Measurements from ENCODE around the gene PRRT3. TPM values are rescaled to one million over a fixed set of nuclear protein-coding genes. Genes with fewer than 3 reads are reported as not detected.

Gene PRRT3
- total RNA-seq, 1 experiment from 2014 or later = 4.4 TPM

- BruUV-seq (replicated peaks) = TSS peak; percentile 17
- Histone ChIP-seq H3K27me3 (ENCODE audit: low read length) (no peaks in the 10 kb centered on the region), H3F3A (ENCODE audit: low read length, unreplicated experiment) (peaks cover 22% of the 10 kb centered on the region), H3K9me3 (ENCODE audit: low read length) (no peaks in the 10 kb centered on the region), H3K9me2 (replicated peaks; ENCODE audit: low read length) (no peaks in the 10 kb centered on the region), H3K9ac (ENCODE audit: low read length) (peak overlapping the region; percentile 11; the same call in 1 of the 2 replicates), H3K4me1 (ENCODE audit: insufficient read depth, low read length) (peaks cover 29% of the 10 kb centered on the region), H3K4me3 (ENCODE audit: low read length) (peak overlapping the region; percentile 21; the same call in 1 of the 2 replicates), H3K36me3 (ENCODE audit: low read depth, low read length) (peaks cover 50% of the 10 kb centered on the region), H4K20me1 (ENCODE audit: low read length) (no peaks in the 10 kb centered on the region), H3K4me2 (ENCODE audit: low read length) (peak overlapping the region; percentile 63), H3K79me2 (ENCODE audit: low read length) (no peaks in the 10 kb centered on the region), H3K27ac (ENCODE audit: low read length) (peak overlapping the region; percentile 86), H2AFZ (ENCODE audit: low read length) (no peak overlapping the region)
- POLR2A ChIA-PET (ENCODE audit: unreplicated experiment) = no interaction called here
- CTCF ChIA-PET = no interaction called here
- DNase-seq = peak; percentile 94
- intact Hi-C loops (cut with micrococcal nuclease) = loop anchor here (1.0 to 10.0 kb wide), 3 partner anchors 23 to 225 kb away; partner anchors contain the start of gene BRK1
- peak; percentile 89 for ATAC-seq
- TF ChIP-seq CTCF (conservative IDR thresholded peaks at IDR 0.05; ENCODE audit: low read depth, low read length) = no peak
- no peak for TF ChIP-seq EZH2phosphoT487 (IDR thresholded peaks at IDR 0.05; ENCODE audit: borderline replicate concordance, low read length)
- no peak for TF ChIP-seq EZH2 (IDR thresholded peaks at IDR 0.05; ENCODE audit: low read length, unreplicated experiment)
Observed at GRCh38 chr3:9970020-9970652, 17.9 kb upstream of the PRRT3 start.

- Histone ChIP-seq H3K79me2 (ENCODE audit: low read length) (no peaks in the 10 kb centered on the region), H3F3A (ENCODE audit: low read length, unreplicated experiment) (peaks cover 22% of the 10 kb centered on the region), H3K4me1 (ENCODE audit: insufficient read depth, low read length) (peaks cover 29% of the 10 kb centered on the region), H3K4me2 (ENCODE audit: low read length) (peak overlapping the region; percentile 63), H3K9me3 (ENCODE audit: low read length) (no peaks in the 10 kb centered on the region), H2AFZ (ENCODE audit: low read length) (no peak overlapping the region), H3K9ac (ENCODE audit: low read length) (peak overlapping the region; percentile 11; the same call in 1 of the 2 replicates), H3K9me2 (replicated peaks; ENCODE audit: low read length) (no peaks in the 10 kb centered on the region), H3K27me3 (ENCODE audit: low read length) (no peaks in the 10 kb centered on the region), H3K27ac (ENCODE audit: low read length) (peak overlapping the region; percentile 86), H4K20me1 (ENCODE audit: low read length) (no peaks in the 10 kb centered on the region), H3K4me3 (ENCODE audit: low read length) (peak overlapping the region; percentile 21; the same call in 1 of the 2 replicates), H3K36me3 (ENCODE audit: low read depth, low read length) (peaks cover 51% of the 10 kb centered on the region)
- BruUV-seq (replicated peaks) = no TSS peak
- DNase-seq = no peak
- TF ChIP-seq CTCF (conservative IDR thresholded peaks at IDR 0.05; ENCODE audit: low read depth, low read length) (no peak), EZH2 (IDR thresholded peaks at IDR 0.05; ENCODE audit: low read length, unreplicated experiment) (no peak)
- intact Hi-C loops (cut with micrococcal nuclease) = loop anchor here (1.0 to 10.0 kb wide), 3 partner anchors 22 to 225 kb away; partner anchors contain the start of gene BRK1
- ATAC-seq = no peak
- POLR2A ChIA-PET (ENCODE audit: unreplicated experiment) = no interaction called here
- CTCF ChIA-PET = no interaction called here
Observed at GRCh38 chr3:9969632-9970019, 17.4 kb upstream of the PRRT3 start.

GRCh38 chr3:9966841-9967240 lies 14.6 kb upstream of the PRRT3 start:
- POLR2A ChIA-PET (ENCODE audit: unreplicated experiment) = no interaction called here
- BruUV-seq (replicated peaks) = no TSS peak
- intact Hi-C loops (cut with micrococcal nuclease) = no loop called here

More at GRCh38 chr3:9966841-9967240, 14.6 kb upstream of the PRRT3 start:
- no peak overlapping the region for H2AFZ ChIP-seq (ENCODE audit: low read length)
- CTCF ChIA-PET = no interaction called here
- no peaks in the 10 kb centered on the region for H3K9me2 ChIP-seq (replicated peaks; ENCODE audit: low read length)
- no peak for DNase-seq
- no peak overlapping the region for H3K4me2 ChIP-seq (ENCODE audit: low read length)
- H3K9me3 ChIP-seq (ENCODE audit: low read length) = no peaks in the 10 kb centered on the region
- H3K27ac ChIP-seq (ENCODE audit: low read length) = no peak overlapping the region
- no peak for ATAC-seq
- H3F3A ChIP-seq (ENCODE audit: low read length, unreplicated experiment) = peaks cover 22% of the 10 kb centered on the region
- no peak overlapping the region for H3K4me3 ChIP-seq (ENCODE audit: low read length)
- TF ChIP-seq EZH2 (IDR thresholded peaks at IDR 0.05; ENCODE audit: low read length, unreplicated experiment) = no peak
- no peak for TF ChIP-seq CTCF (conservative IDR thresholded peaks at IDR 0.05; ENCODE audit: low read depth, low read length)
- TF ChIP-seq EZH2phosphoT487 (IDR thresholded peaks at IDR 0.05; ENCODE audit: borderline replicate concordance, low read length) = no peak
- H3K9ac ChIP-seq (ENCODE audit: low read length) = no peak overlapping the region
- H3K79me2 ChIP-seq (ENCODE audit: low read length) = no peaks in the 10 kb centered on the region
- no peaks in the 10 kb centered on the region for H4K20me1 ChIP-seq (ENCODE audit: low read length)
- H3K4me1 ChIP-seq (ENCODE audit: insufficient read depth, low read length) = peaks cover 28% of the 10 kb centered on the region
- H3K36me3 ChIP-seq (ENCODE audit: low read depth, low read length) = peaks cover 39% of the 10 kb centered on the region
- no peaks in the 10 kb centered on the region for H3K27me3 ChIP-seq (ENCODE audit: low read length)
